GM19240 (cell line): ENCODE data around the gene LGALS14.

Source experiments
- DNase-seq: peaks from one replicate; pipeline ENCODE4 v3.0.0; 2011; ENCODE audit warnings: low spot score; ENCODE audit not compliant: insufficient read length

The LGALS14 gene

GRCh38 chr19:39746836-39747529 is 42.7 kb downstream of the LGALS14 start:
- DNase-seq, result no peak

GRCh38 chr19:39749981-39750380 is 45.7 kb downstream of the LGALS14 start:
- no peak for DNase-seq

GRCh38 chr19:39752390-39752789 is 48.1 kb downstream of the LGALS14 start:
- DNase-seq, result no peak

GRCh38 chr19:39752795-39753194 is 48.5 kb downstream of the LGALS14 start:
- DNase-seq, result no peak

- DNase-seq, result no peak
Observed at GRCh38 chr19:39754544-39754943, 50.3 kb downstream of the LGALS14 start.

GRCh38 chr19:39754971-39755370 is 50.7 kb downstream of the LGALS14 start:
- no peak for DNase-seq
